Right cardiac atrium (tissue), 5 donors: Measurements from ENCODE around the gene AOPEP. TPM values are rescaled to one million over a fixed set of nuclear protein-coding genes. Genes with fewer than 3 reads are reported as not detected.
A peak's percentile ranks its signal among the peaks of the same experiment; 100 is the strongest.
"Not testable (repeated sequence)": the region's sequence is repeated elsewhere in the genome, so short reads cannot be mapped to it uniquely, and the experiment has no call there.

Experiments used
- ATAC-seq, 2 donors: fragments of 200-7000 bp; cut with Tn5 transposase; one replicate each; pipeline versions ENCODE4 v1.8.0 to v1.9.1; 2020; ENCODE audit warnings: moderate library complexity in 2 of 2, mild to moderate bottlenecking in 1 of 2
- DNase-seq, 3 donors: peaks; one replicate each; pipeline ENCODE4 v3.0.0-alpha.2; 2020
- H3K27ac ChIP-seq: one replicate; pipeline ENCODE4 v1.5.1; 2013; ENCODE audit warnings: mild to moderate bottlenecking, low read length, control low read depth, moderate library complexity
- H3K27me3 ChIP-seq: one replicate; pipeline ENCODE4 v1.6.1; 2013; ENCODE audit not compliant: control insufficient read depth, insufficient read depth
- H3K4me1 ChIP-seq: one replicate; pipeline ENCODE4 v1.6.1; 2013; ENCODE audit warnings: low read length; ENCODE audit not compliant: control insufficient read depth, insufficient read depth
- H3K4me3 ChIP-seq: one replicate; pipeline ENCODE4 v1.5.1; 2013; ENCODE audit warnings: low read length, control low read depth
- H3K9me3 ChIP-seq: one replicate; pipeline ENCODE4 v1.6.1; 2013; ENCODE audit warnings: low read length; ENCODE audit not compliant: control insufficient read depth
- WGBS: extraction: QIAGEN DNeasy Blood & Tissue Kit; methylation state at CpG from one replicate; pipeline ENCODE4 v1.1.7; 2013; 5-methylcytosine and 5-hydroxymethylcytosine counted together
- intact Hi-C, 4 donors: fragments of 100-400 bp; cut with DNase I; formaldehyde crosslinking; loops; one replicate each; pipeline versions ENCODE4 v1.11.0 to v1.14.0; 2022 to 2023
- polyA plus RNA-seq: library from polyadenylated mRNA; stranded (reverse); fragments of 200-250 nt; gene quantifications from one replicate; pipeline ENCODE4 v1.2.3, GENCODE V29; 2013
- total RNA-seq, 4 donors: library from RNA; stranded (reverse); fragmentation: NEBNext Ultra II Directional; extraction: Animal tissue kit (Norgen Biotek cat#: 25700); gene quantifications; one replicate each; pipeline ENCODE4 v1.2.1, GENCODE V29; 2021
- donor health status: healthy with polysubstance abuse.
- donor health status: DM: no; HTN: yes; CAD: no.
- donor health status: DM: no; HTN: no; CAD: no.
- donor health status: DM: no; HTN: yes; CAD: no; lungs with severe emphysema.
- donor health status: DM: yes; HTN: yes; CAD: no.

AOPEP gene
- total and polyA plus RNA-seq, 5 donors = 124 to 170 (median 154) TPM

DNA sequence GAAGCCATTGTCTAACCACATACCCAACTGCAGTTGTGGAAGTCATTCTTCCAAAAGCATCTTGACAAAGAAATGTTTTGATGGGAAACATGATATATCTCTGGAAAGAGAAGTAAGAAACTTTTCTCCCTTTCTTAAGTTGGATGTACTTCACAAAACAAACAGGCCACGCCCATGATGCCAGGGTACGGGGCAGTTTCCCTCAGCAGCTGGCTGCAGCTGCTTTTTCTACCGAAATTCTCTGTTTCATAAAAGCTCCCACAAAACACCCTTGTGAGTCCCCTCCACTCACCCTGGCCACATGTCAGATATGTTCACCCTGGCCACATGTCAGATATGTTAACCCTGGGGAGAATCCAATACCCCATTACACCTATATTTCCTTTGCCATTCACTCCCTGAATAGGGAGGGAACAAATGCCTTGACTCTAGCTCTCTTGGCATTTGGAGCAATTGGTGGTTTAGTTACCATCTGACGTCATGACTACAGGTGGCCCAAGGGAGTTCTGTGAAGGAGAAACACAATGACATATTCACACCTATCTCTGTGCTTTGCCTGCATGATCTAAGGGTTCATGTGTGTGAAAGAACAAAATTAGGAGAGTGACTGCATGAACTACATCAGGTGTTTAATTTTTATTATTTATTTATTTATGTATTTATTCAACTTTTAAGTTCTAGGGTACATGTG, 103.0 kb downstream of the AOPEP start:
- intact Hi-C loops = no loop called here
- no peak for DNase-seq

DNA sequence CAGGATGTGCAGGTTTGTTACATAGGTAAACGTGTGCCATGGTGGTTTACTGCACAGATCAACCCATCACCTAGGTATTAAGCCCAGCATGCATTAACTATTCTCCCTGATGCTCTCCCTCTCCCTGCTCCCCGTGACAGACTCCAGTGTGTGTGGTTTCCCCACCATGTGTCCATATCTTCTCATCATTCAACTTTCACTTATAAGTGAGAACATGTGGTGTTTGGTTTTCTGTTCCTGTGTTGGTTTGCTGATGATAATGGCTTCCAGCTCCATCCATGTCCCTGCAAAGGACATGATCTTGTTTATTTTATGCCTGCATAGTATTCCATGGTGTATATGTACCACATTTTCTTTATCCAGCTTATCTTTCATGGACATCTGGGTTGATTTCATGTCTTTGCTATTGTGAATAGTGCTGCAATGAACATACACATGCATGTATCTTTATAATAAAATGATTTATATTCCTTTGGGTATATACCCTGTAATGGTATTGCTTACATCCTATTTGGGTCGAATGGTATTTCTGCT, 103.6 kb downstream of the AOPEP start:
- intact Hi-C loops, H3K27me3 ChIP-seq, H3K4me3 ChIP-seq, ATAC-seq, H3K9me3 ChIP-seq, DNase-seq, H3K4me1 ChIP-seq, H3K27ac ChIP-seq: not testable (repeated sequence)
- WGBS = 63% methylated on average over 3 of the region's 3 CpGs

More for the DNA sequence above, 103.0 kb downstream of the AOPEP start:
- Histone ChIP-seq H3K4me1 (peaks cover 7% of the 10 kb centered on the region), H3K9me3 (no peaks in the 10 kb centered on the region), H3K4me3 (no peak overlapping the region), H3K27me3 (no peaks in the 10 kb centered on the region), H3K27ac (no peak overlapping the region)
- 88% methylated on average over 4 of the region's 4 CpGs for WGBS
- ATAC-seq = no peak

DNA sequence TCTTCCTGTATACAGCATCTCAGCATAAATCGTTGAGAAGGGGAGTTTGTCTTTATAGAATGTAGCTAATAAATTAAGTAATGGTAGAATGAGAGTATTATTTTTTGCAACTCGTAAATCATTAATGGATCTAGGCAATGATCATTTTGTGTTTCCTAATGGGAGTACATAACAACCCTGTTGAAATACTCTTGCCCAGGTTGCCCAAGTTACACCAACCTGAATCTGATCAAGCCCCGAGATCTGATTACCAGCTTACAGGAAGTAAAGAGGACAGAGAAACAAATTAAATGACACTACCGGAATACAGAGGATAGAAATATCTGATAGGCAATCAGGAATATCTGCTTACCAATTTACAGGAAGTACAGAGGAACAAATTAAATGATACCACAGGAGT, 107.3 kb downstream of the AOPEP start:
- DNase-seq = no peak

DNA sequence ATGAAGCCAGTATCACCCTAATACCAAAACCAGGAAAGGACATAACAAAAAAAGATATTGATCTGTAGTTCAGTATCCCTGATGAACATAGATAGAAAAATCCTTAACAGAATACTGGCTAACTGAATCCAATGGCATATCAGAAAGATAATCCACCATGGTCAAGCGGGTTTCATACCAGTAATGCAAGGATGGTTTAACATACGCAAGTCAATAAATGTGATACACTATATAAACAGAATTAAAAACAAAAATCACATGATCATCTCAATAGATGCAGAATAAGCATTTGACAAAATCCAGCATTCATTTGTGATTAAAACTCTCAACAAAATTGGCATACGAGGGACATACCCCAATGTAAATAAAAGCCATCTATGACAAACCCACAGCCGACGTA, 110.9 kb downstream of the AOPEP start:
- Histone ChIP-seq H3K27me3 (no peaks in the 10 kb centered on the region), H3K4me1 (peaks cover 1% of the 10 kb centered on the region), H3K9me3 (no peaks in the 10 kb centered on the region), H3K4me3 (no peak overlapping the region), H3K27ac (no peak overlapping the region)
- ATAC-seq (no peak), DNase-seq (no peak)
- 79% methylated on average over 5 of the region's 5 CpGs for WGBS
- intact Hi-C loops = no loop called here

More for the DNA sequence above, 107.3 kb downstream of the AOPEP start:
- intact Hi-C loops = no loop called here
- no peak overlapping the region for H3K4me3 ChIP-seq
- H3K27ac ChIP-seq = no peak overlapping the region
- H3K4me1 ChIP-seq = peaks cover 1% of the 10 kb centered on the region
- H3K9me3 ChIP-seq = no peaks in the 10 kb centered on the region
- H3K27me3 ChIP-seq = no peaks in the 10 kb centered on the region
- WGBS = 92% methylated on average over 4 of the region's 4 CpGs
- no peak for ATAC-seq

DNA sequence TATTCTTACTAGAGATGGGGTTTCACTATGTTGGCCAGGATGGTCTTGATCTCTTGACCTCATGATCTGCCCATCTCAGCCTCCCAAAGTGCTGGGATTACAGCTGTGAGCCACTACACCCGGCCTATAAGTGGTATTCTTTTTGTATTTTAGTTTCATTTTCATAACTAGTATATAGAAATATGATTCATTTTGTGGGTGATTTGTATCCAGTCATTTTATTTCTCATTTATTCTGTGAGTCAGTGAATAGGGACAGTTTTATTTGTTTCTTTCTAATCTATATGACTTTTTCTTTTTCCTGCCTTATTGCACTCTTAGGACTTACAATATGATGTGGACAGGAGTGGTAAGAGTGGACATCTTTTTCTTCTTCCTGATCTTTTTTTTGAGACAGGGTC, 112.9 kb downstream of the AOPEP start:
- DNase-seq (no peak), ATAC-seq (no peak)
- no peak overlapping the region for H3K27ac ChIP-seq
- no peaks in the 10 kb centered on the region for H3K27me3 ChIP-seq
- no peaks in the 10 kb centered on the region for H3K9me3 ChIP-seq
- H3K4me1 ChIP-seq = peaks cover 1% of the 10 kb centered on the region
- 95% methylated on average over 1 of the region's 1 CpG for WGBS
- no peak overlapping the region for H3K4me3 ChIP-seq
- intact Hi-C loops = no loop called here

DNA sequence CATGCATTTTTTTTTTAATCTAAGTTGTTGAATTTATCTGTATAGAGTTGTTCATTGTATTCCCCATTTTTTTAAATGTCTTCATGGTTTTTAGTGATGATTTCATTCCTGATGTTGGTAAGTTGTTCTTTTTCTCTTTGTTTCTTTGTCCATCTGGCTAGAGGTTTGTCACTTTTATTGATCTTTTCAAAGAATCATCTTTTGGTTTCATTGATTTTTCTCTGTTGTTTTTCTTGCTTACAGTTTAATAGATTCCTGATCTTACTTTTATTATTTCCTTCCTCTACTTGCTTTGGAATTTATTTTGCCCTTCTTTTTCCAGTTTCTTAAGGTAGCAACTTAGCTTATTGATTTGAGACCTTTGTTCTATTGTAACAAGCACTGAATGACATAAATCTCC, 114.2 kb downstream of the AOPEP start:
- no peaks in the 10 kb centered on the region for H3K9me3 ChIP-seq
- H3K27ac ChIP-seq = no peak overlapping the region
- DNase-seq (no peak), ATAC-seq (no peak)
- H3K4me1 ChIP-seq = no peaks in the 10 kb centered on the region
- intact Hi-C loops = no loop called here
- H3K4me3 ChIP-seq = no peak overlapping the region
- H3K27me3 ChIP-seq = no peaks in the 10 kb centered on the region

DNA sequence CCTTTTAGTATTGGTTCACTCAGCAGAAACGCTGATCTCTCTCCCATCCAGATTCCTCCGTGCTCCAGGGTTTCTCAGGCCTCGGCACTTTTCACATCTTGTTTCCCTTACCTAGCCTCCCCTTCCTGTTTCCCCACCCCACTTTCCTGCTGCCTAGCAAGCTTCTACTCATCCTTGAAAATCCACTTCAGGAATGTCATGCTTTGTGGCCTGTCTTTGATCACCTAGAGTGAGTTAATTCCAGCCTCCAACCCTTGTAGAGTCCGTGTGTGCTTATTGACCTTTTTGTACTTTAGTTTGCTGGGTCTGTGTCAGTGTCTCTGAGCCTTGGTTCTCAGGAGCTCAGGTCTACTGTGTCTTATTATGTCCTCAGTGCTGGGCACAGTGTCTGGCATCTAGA, 116.6 kb downstream of the AOPEP start:
- H3K9me3 ChIP-seq = no peaks in the 10 kb centered on the region
- H3K27ac ChIP-seq = no peak overlapping the region
- H3K4me3 ChIP-seq = no peak overlapping the region
- ATAC-seq = no peak
- DNase-seq = no peak
- WGBS = 69% methylated on average over 4 of the region's 4 CpGs
- no peaks in the 10 kb centered on the region for H3K4me1 ChIP-seq
- intact Hi-C loops = no loop called here
- H3K27me3 ChIP-seq = no peaks in the 10 kb centered on the region

DNA sequence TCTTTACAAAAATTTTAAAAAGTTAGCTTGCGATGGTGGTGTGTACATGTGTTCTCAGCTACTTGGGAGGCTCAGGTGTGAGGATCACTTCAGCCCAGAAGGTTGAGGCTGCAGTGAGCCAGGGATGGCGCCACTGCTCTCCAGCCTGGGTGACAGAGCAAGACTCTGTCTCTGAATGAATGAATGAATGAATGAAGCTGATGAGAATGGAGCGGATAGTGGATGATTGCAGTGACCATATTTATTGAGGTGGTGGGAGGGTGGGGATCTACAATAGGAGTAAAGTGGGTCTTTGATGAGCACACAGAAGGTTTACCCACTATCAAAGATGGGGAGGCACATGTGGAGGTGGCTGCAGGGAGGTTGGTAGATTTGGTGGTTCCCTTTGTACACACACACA, 120.2 kb downstream of the AOPEP start:
- 99% methylated on average over 3 of the region's 3 CpGs for WGBS

DNA sequence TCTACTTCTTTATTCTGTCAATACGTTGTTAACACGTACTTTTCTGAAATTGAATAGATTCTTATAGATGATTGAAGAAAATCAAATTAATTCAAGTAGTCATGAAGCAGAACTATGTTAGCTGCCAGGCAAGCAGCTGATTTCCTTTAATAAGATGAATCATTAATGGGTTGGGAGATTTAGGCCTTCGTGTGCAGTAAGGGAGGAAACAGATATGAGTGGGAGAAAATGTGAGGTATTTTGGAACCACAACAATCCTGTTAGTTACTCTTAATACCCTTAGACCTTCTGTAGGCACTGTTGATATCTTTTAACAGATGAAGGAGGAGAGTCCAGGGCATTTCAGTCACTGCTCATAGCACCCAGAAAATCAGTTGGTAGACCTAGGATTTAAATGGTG, 121.0 kb downstream of the AOPEP start:
- H3K27me3 ChIP-seq = no peaks in the 10 kb centered on the region
- no peaks in the 10 kb centered on the region for H3K9me3 ChIP-seq
- no peak overlapping the region for H3K4me3 ChIP-seq
- H3K4me1 ChIP-seq = no peaks in the 10 kb centered on the region
- ATAC-seq (peak in 1 of 2 donors; percentile 64), DNase-seq (no peak)
- no peak overlapping the region for H3K27ac ChIP-seq
- intact Hi-C loops = no loop called here
- 60% methylated on average over 3 of the region's 3 CpGs for WGBS

More for the DNA sequence above, 120.2 kb downstream of the AOPEP start:
- no peak for ATAC-seq
- Histone ChIP-seq H3K27ac (no peak overlapping the region), H3K27me3 (no peaks in the 10 kb centered on the region), H3K4me1 (no peaks in the 10 kb centered on the region), H3K4me3 (no peak overlapping the region), H3K9me3 (no peaks in the 10 kb centered on the region)
- DNase-seq = no peak
- intact Hi-C loops = no loop called here

DNA sequence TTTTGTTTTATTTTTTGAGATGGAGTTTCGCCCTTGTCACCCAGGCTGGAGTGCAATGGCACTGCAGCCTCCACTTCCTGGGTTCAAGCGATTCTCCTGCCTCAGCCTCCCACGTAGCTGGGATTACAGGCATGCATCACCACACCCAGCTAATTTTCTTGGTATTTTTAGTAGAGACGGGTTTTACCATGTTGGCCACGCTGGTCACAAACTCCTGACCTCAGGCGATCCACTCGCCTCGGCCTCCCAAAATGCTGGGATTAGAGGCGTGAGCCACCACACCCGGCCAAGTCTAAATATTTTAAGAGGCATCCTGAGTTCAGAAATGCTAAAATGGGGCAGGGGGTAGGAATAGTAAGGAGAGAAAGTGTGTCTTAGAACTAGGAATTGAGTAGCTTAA, 122.3 kb downstream of the AOPEP start:
- intact Hi-C loops, H3K9me3 ChIP-seq, DNase-seq, H3K4me1 ChIP-seq, H3K27ac ChIP-seq, ATAC-seq, H3K27me3 ChIP-seq, H3K4me3 ChIP-seq: not testable (repeated sequence)
- 97% methylated on average over 10 of the region's 10 CpGs for WGBS

DNA sequence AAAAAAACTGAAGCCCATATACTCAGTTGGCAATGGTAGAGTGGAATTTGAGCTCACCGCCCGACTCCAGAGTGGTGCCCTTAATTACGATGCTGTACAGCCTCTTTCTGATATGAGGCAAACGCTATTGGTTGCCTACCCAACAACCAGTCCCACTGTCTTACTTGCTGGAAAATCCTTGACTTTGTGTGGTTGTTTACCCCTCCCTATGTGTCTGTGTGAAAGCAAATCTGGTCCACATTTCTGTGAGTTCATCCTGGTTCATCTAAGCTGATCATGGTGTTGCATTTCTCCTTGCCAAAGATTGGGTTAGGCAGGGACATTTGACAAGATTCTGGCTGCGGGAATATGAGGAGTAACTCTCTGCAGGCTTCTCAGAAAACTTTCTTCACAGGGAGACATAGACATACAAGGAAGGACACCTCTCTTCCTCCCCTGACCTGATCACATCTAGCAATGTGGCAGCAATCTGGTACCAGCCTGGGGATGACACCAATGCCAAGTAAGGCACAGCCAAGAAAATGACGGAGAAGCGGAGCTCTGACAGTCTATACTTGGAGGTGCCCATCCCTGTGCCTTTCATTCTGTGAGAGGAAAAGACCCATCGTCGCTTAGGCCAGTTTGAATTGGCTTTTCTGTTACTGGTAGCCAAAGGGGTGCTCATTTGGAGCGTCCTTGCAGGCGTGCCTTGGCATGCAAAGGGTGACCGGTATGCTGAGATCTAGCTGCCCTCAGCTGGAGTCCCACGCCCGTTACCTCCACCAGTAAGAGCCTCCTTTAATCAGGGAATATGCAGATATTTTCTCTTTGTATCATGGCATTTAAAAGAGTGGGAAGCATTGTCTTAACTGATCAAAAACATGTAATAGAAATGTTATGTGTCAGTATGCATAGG, 124.3 kb downstream of the AOPEP start:
- ATAC-seq (no peak), DNase-seq (no peak)
- Histone ChIP-seq H3K9me3 (no peaks in the 10 kb centered on the region), H3K4me3 (no peak overlapping the region), H3K4me1 (no peaks in the 10 kb centered on the region), H3K27me3 (no peaks in the 10 kb centered on the region), H3K27ac (no peak overlapping the region)
- intact Hi-C loops = no loop called here
- WGBS = 92% methylated on average over 14 of the region's 14 CpGs
